ENCODE data around the gene NIPAL4.

DNA sequence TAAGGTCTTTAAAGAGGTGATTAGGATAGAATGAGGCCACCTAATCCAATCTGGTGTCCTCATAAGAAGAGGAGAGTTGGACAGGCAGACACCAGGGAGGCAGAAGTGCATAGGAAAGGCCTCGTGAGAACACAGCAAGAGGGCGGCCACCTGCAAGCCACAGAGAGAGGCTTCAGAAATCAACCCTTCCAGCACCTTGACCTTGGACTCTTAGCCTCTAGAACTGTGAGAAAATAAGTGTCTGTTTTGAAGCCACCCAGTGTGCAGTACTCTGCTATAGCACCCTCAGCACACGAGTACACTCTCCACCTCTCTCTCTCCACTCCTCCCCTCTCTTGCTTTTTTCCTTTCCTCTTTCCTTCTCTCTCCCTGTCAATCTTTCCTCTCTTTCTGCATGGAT, 26.8 kb downstream of the NIPAL4 start:
- no peak for TF ChIP-seq POLR2A (IDR thresholded peaks at IDR 0.05; ENCODE audit: low read depth, low read length)
- TF ChIP-seq, protein P1, sequence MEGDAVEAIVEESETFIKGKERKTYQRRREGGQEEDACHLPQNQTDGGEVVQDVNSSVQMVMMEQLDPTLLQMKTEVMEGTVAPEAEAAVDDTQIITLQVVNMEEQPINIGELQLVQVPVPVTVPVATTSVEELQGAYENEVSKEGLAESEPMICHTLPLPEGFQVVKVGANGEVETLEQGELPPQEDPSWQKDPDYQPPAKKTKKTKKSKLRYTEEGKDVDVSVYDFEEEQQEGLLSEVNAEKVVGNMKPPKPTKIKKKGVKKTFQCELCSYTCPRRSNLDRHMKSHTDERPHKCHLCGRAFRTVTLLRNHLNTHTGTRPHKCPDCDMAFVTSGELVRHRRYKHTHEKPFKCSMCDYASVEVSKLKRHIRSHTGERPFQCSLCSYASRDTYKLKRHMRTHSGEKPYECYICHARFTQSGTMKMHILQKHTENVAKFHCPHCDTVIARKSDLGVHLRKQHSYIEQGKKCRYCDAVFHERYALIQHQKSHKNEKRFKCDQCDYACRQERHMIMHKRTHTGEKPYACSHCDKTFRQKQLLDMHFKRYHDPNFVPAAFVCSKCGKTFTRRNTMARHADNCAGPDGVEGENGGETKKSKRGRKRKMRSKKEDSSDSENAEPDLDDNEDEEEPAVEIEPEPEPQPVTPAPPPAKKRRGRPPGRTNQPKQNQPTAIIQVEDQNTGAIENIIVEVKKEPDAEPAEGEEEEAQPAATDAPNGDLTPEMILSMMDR (IDR thresholded peaks at IDR 0.05; ENCODE audit: extremely low read depth in 1 of 2, insufficient read depth in 1 of 2, low read depth in 1 of 2, low read length in 2 of 2), result no peak
- no peak for TF ChIP-seq EZH2 (IDR thresholded peaks at IDR 0.05; ENCODE audit: borderline replicate concordance, low read depth, low read length, severe bottlenecking)
- TF ChIP-seq FOS (IDR thresholded peaks at IDR 0.05; ENCODE audit: borderline replicate concordance, insufficient read depth, low read length), result no peak

Data from endothelial cell of umbilical vein (primary cell).